Stimulated activated CD4-positive, alpha-beta T cell treated with anti-CD3 and anti-CD28 coated beads, Interleukin-4, amount 100 ng/mL, for 48 hours (primary cell): ENCODE data around the gene UCKL1.
"Not testable (repeated sequence)": the region's sequence is repeated elsewhere in the genome, so short reads cannot be mapped to it uniquely, and the experiment has no call there.

Experiments
- DNase-seq, 2 donors: peaks; one replicate each; pipeline ENCODE4 v3.0.0-alpha.2; 2020; ENCODE audit warnings: low read depth in 2 of 2

The UCKL1 gene

DNA sequence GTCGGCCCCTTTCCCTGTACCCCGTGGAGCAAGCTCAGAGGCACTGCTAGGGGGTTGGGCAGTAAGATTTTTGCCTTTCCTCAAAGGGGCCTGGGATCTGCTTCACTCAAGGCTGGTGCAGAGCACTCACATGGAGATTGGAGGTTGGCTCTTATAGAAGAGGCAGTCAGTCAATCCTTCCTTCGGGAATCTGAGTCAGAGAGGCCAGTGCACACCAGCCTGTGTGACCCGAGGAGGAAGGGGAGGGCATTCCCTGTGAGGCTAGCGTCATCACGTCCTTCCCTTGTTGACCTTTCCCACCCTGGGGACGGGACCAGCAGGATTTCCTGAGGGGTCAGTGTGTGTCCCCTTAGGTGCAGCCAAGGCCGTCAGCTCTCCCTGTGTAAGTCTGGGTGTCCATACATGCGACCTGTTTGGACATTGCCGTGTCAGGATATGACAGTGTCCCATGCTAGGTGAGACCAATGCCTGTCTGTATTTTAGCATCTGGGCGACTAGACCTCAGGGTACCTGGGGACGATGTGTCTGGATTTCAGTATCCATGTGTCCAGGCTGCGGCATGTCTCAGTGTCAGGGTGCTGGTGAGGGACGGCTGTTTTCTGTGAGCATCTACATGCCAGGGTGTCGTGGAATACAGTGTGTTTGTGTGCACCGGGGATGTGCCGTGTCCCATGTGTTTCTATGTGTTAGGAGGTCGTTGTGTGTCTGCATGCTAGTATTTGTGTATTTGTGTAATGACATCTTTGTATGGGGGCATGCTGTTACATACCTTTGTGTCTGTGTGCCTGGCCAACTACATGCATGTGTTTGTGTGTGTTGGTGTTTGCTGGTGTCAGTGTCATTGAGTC, 16.3 kb upstream of the UCKL1 start:
- no peak for DNase-seq

DNA sequence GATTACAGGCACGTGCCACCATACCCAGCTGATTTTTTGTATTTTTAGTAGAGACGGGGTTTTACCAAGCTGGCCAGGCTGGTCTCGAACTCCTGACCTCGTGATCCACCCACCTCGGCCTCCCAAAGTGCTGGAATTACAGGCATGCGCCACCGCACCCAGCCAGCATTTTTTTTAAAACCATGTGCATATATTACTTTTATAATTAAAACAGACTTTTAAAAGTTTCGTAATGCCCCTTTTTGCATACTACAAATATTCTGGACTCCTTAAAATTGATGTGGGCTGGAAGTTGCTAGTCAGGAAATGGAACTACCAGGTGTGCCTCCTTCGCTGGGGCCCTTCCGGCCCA, 15.7 kb upstream of the UCKL1 start:
- DNase-seq: not testable (repeated sequence)

GRCh38 chr20:63970714-63971431, 14.7 kb upstream of the UCKL1 start:
- DNase-seq: no peak

DNA sequence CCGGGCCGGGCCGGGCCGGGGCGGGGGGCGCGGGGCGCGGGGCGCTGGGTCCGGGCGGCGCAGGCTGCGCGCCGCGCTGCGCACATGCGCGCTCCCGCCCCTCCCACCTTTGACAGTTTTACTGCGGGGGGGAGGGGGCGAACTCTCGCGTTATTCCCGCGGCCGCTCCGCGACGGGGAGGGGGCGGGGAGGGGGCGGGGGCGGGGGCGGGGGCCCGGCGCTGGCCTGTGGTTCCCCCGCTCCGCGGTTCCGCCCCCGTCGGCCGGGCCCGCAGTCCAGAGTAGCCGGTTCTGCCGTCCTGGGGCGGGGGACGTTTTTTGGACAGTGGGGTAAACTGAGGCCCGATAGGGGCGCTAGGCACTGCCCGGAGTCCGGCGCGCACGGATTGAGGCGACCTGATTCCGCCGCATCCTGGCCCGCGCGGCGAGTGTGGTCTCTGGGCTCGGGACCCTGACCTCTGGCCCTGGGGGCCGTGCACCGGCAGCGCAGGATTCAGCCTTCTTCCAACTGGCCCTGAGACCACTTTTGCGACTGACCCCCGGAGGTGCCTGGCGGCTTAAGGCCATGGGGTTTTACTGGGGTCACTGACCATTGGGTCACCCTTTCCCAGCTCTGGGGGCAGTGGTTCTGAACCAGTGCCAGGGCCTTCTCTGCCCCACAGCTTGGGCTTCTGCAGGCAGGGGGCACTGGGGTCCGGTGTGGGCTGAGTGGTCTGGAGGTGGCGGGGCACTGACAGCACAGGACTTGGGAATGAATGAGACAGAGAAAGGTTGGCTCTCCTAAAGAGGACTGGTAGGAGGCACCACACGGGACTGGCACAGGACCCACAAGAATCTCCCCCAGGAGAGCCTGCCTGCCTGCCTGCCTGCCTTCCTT, 13.9 kb upstream of the UCKL1 start, which contains the start of gene ZNF512B:
Gene ZNF512B (minus strand): TSS at position 93 of the 876 bp plus-strand sequence. CDS start 1,980 bp downstream, outside the sequence.
- peak in 1 of 2 donors; percentile 61 for DNase-seq

- DNase-seq: no peak
These were observed 12.9 kb upstream of the UCKL1 start for GRCh38 chr20:63968928-63969760.

- DNase-seq: no peak
These were observed 12.1 kb upstream of the UCKL1 start for GRCh38 chr20:63968136-63968927.

DNA sequence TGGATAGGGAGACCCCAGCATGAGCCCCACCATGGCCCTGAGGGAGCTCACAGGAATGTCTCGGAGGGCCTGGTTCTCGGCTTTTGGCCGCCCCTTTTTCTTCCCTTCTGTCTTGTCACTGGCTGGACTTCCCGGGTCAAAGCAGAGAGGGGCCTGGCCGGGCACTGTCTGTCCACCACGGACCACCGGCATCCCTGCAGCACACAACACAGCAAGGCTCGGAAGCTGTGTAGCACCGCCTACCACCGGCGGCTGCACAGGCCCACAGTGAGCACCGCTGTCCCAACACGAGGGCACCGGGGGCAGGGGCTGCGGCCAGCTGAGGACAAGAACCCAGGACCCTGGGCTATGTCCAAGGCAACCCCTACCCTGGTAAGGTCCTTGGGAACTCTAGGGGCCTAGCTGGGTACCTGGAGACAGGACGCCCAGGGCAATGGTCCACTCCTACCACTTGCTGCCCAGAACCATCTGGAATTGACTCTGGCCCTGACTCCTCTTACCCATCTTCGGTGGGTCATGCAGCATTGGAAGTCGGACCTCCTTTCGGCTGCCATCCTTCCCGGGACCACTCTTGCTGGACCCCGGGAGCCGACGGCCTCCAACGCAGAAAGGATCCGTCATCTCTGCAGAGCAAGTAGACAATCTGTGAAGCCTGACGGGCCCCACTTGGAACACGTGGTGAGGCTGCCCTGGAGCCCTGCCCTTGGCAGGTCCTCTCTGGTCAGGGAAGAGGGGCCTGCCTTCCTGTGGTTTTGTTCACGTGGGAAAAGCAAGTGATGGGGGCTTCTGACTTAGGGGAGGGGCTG, 11.3 kb upstream of the UCKL1 start:
- no peak for DNase-seq

GRCh38 chr20:63966944-63967322, 10.7 kb upstream of the UCKL1 start:
- DNase-seq: no peak

GRCh38 chr20:63966172-63966943, 10.1 kb upstream of the UCKL1 start:
- DNase-seq: no peak

DNA sequence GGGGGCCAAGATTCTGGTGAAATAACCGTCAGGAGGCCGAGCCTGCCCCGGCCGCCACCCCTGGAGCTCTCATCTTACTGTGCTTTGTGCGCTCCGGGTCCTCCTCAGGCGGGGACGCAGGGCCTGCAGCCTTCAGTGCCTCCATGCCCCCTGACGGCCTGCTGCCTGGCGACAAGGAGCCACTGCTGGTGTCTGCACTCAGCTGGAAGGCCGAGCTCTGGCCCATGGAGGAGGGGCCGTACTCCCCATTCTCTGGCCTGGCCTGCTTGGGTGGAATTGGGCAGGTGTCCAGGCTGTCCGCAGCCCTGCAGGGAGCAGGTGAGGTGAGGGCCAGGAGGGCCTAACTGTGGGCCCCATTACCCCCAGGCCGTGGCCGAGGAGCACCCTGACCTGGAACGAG, 8.2 kb upstream of the UCKL1 start:
- DNase-seq: no peak

DNA sequence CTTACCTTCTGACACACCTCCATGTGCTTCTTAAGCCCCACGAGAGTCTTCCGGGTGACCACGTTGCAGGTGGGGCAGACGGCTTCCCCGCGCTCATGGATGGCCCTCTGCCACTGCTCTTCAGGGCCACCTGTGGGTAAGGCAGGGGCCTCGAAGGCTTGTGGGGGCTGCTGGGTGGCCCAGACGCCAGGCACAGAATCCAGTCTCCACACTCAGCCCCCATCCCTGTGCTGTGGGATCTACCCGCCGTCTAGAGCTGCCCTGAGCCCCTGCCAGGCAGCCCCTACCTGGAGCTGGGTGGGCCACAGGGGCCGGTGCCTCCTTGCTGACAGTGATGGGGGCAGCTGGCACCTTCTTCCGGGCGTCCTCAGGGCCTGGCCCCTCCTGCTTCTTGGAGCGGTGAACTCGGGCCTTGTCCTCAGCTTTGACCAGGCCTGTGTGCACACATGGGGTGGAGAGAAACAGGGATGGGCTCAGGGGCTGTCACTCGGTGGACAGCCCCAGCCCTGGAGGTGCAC, 7.6 kb upstream of the UCKL1 start:
- no peak for DNase-seq

DNA sequence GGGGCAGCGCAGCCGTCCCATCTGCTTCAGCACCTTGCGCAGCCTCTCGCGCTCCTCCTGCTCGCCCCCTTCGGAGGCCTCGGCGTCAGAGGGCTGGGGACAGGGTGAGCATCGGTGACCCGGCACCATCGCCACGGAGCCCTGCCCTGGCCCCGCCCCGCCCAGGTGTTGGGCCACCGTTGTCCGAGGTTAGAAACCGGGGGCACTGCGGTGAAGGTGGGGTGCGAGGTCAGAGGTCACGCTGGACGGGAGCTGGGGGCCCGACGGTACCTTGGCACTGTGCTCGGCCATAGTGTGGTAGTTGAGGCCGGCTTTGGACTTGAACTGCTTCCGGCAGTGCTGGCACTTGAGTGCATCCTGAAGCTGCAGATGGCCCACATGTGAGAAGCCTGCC, 7.1 kb upstream of the UCKL1 start:
- DNase-seq: no peak

- no peak for DNase-seq
These were observed 6.5 kb upstream of the UCKL1 start for GRCh38 chr20:63962426-63963347.

- DNase-seq: no peak
These were observed 5.6 kb upstream of the UCKL1 start for GRCh38 chr20:63961664-63962425.

- DNase-seq: not testable (repeated sequence)
These were observed 4.7 kb upstream of the UCKL1 start for GRCh38 chr20:63960654-63961621.

DNA sequence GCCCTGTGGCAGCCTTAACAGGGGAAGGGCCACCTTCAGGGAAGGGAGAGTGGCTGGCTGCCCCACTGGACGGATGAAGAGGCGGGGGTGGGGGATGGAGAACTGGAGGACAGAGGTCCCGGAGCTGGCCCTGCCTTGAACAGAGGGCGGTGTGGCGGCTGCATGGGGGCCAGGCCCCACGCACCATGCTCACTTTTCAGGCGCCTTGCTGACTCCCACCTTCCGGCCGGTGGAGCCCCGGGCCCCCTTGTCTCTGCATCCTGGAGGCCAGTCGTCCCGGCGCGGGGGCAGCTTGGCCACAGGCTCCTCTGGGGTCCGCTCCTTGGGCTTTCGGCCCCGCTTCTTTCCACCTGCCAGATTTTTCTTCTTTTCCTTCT, 3.5 kb upstream of the UCKL1 start:
- DNase-seq: no peak
